Stimulated activated CD4-positive, alpha-beta T cell treated with anti-CD3 and anti-CD28 coated beads, Interleukin-15, amount 100 ng/mL, for 48 hours (primary cell): ENCODE measurements around the gene OGFOD1.

Source experiments
- DNase-seq, 2 donors: peaks; one replicate each; pipeline ENCODE4 v3.0.0-alpha.2; 2020; ENCODE audit warnings: low read depth in 2 of 2

OGFOD1 gene

GRCh38 chr16:56426585-56426984, 24.8 kb upstream of the OGFOD1 start:
- DNase-seq: no peak

GRCh38 chr16:56428091-56428490, 23.3 kb upstream of the OGFOD1 start:
- no peak for DNase-seq

GRCh38 chr16:56436258-56436657, 15.1 kb upstream of the OGFOD1 start:
- DNase-seq: no peak

DNA sequence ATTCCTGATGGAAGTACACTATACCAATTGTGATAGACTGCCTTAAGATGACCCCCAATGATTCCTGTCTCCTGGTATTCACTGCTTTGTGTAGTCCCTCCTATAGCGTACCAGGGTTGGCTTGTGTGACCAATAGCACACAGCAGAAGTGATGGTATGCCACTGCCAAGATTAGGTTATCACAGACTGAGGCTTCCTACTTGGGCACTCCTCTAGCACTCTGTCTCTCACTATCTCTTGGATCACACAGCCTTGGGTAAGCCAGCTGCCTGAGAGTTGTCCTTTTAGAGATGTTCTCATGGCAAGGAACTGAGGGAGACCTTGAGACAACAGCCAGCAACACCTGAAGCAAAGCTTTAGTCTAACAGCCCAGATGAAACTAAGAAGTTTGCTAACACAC, 13.3 kb upstream of the OGFOD1 start:
- DNase-seq: no peak

- no peak for DNase-seq
Observed at GRCh38 chr16:56447286-56447685, 4.1 kb upstream of the OGFOD1 start.

- no peak for DNase-seq
Observed at GRCh38 chr16:56448005-56448404, 3.3 kb upstream of the OGFOD1 start.

DNA sequence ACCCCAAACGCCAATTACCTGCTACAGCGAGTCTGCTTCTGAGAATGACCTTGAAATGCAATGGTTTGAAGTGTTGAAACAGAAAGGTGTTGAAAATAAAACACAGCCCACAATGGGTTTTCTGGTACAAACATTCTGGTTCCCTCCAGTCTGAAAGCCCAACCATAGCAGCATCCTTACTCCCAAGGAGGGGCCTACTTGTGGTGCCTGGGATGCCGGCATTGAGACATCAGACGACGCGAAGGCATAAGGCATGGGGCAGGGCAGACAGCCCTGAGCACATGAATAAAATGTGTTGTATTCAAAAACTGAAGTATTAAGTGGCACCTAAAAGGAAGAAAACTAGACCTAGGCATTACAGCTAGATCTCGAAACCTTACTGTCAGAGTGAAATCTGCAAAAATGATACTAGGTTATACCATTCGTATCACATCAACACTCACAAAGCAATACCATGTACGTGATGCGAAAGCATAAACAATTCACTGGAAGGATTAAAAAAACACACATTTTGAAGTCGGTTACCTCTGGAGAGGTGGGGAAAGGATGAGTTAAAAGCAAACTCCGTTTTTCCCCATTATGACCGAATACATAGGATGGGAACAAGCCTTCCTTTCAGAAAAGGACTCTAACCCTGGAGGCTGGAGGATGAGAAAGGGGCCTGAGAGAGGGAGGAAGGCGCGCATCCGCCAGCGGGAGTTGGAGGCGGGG, 924 bp upstream of the OGFOD1 start:
- DNase-seq: no peak

DNA sequence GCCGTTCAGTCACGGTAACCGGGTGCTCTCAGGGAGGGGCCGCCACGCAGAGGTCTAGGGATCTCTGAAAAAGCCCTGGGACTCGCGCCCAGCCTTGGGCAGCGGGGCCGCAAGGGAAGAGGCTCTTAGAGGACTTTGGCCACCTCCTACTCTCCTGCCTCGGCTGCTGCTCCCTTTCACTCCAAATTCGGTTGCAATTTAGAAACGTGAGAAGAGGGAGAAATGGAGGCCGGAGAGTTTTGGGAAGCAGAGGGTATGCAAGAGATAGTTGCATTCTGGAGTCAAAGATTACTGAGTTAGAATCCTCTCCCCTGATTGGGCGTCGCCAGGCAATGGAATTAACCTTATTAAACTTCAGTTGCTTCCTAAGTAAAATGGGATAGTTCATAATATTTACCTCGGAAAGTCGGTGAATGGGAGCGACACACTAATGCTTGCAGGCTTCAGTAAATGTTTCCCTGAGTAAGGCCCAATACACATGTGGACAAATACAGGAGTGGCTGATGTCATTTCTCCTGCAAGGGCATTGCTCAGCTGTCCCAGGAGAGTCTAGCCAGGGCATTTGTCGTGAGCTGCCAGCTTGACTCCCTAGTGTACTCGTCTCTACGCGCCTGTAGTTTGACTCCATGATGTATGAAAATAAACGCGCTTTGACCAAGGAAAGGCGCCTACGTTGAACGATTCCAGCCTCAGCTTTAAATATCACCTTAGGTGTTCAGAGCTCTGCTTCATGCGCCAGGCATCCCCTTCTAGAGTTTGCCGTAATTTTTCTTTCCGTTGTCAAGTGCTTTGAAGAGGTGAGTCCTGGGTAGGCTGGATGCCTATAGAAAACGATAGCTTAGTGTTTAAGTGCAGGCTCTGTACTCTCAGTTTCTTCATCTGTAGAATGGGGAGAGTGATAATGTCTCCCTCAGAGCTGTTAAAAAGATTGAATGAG, 667 bp downstream of the OGFOD1 start:
- no peak for DNase-seq

GRCh38 chr16:56457927-56458470, 6.6 kb downstream of the OGFOD1 start:
- DNase-seq: no peak

GRCh38 chr16:56460101-56460500, 8.7 kb downstream of the OGFOD1 start:
- no peak for DNase-seq

GRCh38 chr16:56462064-56462796, 10.9 kb downstream of the OGFOD1 start:
- DNase-seq: no peak

GRCh38 chr16:56463153-56463552, 11.8 kb downstream of the OGFOD1 start:
- DNase-seq: no peak

DNA sequence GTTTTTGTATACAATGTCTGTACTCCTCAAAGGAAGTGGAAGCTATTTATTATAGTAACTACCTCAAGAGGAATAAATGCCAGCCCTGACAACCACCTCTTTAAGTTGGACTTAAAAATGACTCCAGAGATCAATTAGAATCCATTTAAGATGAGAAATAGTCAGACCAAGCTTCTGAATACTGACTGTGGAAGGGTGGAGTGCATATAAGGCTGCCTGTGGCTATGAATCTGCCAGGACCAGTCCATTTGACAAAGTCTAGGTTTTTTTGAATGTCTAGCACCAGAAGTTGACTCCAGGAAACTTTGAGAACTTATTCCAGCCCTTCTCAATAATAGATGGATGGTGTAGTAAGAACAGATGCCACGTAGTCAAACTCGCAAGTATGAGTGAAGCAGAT, 15.0 kb downstream of the OGFOD1 start:
- no peak for DNase-seq

DNA sequence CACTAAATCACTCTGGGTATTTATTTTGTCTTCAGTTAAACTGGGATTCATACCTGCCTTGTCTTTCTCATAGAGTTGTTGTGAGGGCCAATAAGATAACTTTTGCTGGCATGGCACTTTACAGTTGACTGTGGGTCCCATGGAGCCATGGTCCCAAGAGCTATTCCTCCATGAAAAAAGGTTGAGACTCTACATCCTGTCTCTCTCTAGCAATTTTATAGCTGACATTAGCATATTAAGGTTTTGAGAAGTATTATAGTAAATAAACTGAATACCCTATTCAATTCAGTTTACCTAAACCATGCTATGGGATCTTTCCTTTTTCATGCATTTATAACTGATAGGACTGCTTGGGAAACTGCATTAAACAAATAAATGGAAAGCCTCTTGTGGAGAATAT, 17.4 kb downstream of the OGFOD1 start:
- DNase-seq: no peak

DNA sequence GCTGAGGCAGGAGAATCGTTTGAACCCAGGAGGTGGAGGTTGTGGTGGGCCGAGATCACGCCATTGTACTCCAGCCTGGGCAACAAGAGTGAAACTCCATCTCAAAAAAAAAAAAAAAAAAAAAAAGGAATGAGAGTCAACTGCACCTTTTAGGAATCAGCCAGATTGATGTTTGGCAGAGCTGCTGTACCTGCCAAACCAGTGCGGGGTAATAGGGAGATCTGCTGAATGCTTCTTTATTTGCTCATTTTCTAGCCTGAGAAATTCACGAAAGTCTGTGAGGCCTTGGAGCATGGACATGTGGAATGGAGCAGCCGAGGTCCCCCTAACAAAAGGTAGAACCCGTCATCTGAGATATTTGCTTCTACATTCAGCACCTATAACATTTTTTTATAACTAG, 18.4 kb downstream of the OGFOD1 start:
- no peak for DNase-seq

DNA sequence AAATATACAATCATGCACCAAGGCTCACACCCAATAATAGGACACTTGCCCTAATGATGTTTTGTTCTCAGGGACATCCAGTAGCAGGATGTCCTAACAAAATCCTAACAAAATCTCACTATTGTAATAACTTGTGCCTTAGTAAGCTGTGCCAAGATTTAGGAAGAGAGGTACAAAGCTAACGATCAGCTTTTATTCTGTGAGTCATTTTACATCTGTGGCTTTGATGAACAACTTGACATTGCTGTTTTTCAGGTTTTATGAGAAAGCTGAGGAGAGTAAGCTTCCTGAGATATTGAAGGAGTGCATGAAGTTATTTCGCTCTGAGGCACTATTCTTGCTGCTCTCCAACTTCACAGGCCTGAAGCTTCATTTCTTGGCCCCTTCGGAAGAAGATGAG, 18.9 kb downstream of the OGFOD1 start:
- DNase-seq: no peak

DNA sequence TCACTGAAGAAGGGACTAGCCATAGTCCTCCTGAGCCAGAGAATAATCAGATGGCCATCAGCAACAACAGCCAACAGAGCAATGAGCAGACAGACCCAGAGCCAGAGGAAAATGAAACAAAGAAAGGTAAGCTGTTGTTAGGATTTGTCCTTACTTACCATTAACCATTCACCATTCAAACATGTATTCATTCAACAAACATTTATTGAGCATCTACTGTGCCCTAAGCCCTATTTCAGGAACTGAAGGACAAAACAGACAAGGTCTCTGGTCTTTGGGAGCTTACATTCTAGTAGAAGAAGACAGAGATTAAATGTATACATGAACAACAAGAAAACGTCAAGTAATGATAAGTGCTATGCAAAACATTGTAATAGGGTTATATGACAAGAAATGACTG, 19.3 kb downstream of the OGFOD1 start:
- no peak for DNase-seq

DNA sequence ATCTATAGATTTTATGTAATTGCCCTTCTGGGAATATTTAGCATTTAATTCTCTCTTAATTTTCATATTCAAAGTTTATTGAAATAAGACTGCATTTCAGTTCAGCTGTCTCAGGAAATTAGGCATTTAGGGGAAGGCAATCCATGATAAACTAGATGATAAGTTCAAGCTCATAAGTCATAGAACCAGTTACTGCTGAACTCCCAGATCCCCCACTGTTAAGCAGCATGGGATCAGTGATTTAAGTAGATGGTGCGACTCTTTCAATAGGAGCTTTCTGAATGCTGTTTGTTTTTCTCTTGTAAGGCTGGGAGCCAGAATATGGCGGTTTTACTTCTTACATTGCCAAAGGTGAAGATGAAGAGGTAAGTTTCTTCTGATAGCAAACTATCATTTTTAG, 23.8 kb downstream of the OGFOD1 start:
- no peak for DNase-seq

DNA sequence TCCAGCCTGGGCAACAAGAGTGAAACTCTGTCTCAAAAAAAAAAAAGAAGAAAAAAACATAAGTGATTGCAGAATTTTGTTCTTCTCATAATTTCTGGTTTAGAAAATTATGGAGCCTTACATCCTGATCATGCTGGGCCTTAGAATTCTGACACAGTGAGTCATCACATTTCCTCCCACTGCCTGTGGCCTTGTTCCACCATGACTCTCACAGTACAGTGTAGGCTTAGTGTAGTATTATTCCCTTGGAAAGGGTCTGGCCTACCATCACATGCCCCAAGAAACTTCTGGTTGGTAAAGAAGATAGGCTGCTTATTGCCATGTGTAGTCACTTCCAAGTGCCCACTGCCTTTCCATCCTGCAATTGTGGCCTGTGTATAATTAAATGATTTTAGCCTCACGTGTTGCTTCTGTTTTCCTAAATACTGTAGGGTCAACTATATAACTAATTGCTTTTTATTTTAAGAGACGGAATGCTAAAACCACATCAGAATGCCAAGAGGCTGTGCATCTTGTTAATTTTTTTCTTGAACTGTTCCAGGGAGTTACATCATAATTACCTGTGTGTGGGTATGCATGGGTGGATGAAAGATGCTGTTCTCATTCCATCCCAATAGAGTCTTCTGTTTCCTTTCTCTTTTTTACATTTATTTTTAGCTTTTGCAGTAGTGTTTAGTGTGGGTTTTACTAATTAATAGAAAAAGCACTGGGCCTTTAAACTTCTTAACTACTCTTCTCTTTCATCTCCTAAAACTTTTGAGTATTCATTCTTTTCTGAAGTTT, 25.9 kb downstream of the OGFOD1 start:
- DNase-seq: no peak

GRCh38 chr16:56478281-56479049, 27.1 kb downstream of the OGFOD1 start:
- no peak for DNase-seq

GRCh38 chr16:56479469-56479868, 28.1 kb downstream of the OGFOD1 start:
- DNase-seq: no peak
